Activated T-cell treated with anti-CD3 and anti-CD28 coated beads for 1 hour (primary cell): Measurements from ENCODE around the gene IGSF22.
"Not testable (repeated sequence)": the region's sequence is repeated elsewhere in the genome, so short reads cannot be mapped to it uniquely, and the experiment has no call there.

Experiments used
- DNase-seq: peaks from one replicate; pipeline ENCODE4 v3.0.0-alpha.2; 2020; ENCODE audit warnings: low read depth

Gene IGSF22

DNA sequence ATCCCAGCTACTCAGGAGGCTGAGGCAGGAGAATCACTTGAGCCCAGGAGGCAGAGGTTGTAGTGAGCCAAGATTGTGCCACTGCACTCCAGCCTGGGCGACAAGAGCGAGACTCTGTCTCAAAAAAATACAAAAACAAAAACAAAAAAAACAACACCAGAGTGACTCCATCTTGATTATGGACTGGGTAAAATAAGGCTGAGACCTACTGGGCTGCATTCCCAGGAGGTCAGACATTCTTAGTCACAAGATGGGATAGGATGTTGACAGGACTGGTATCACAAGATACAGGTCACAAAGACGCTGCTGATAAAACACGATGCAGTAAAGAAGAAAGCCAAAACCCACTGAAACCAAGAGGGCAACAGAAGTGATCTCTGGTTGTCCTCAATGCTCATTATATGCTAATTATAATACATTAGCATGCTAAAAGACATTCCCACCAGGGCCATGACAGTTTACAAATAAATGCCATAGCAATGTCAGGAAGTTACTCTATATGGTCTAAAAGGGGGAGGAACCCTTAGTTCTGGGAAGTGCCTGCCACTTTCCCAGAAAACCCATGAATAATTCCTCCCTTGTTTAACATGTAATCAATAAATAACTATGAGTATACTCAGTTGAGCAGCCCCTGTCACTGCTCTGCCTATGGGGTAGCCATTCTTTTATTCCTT is 34.4 kb downstream of the IGSF22 start:
- not testable (repeated sequence) for DNase-seq

- DNase-seq, result no peak
Measured at GRCh38 chr11:18684267-18684666, 41.7 kb downstream of the IGSF22 start.

- no peak for DNase-seq
Measured at GRCh38 chr11:18682466-18682865, 43.5 kb downstream of the IGSF22 start.

DNA sequence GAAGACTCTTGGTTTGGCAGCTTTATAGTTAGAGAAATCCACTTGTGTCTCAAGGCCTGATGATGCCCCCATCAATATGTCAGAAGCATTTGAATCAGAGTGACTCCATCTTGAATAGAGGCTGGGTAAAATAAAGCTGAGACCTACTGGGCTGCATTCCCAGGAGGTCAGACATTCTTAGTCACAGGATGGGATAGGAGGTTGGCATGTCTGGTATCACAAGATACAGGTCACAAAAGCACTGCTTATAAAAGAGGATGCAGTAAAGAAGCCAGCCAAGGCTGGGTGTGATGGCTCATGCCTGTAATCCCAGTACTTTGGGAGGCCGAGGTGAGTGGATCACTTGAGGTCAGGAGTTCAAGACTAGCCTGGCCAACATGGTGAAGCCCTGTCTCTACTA is 44.0 kb downstream of the IGSF22 start:
- DNase-seq, result not testable (repeated sequence)

GRCh38 chr11:18677560-18677959 is 48.4 kb downstream of the IGSF22 start:
- no peak for DNase-seq

- no peak for DNase-seq
Measured at GRCh38 chr11:18676803-18677202, 49.2 kb downstream of the IGSF22 start.

GRCh38 chr11:18672209-18672608 is 53.8 kb downstream of the IGSF22 start:
- DNase-seq, result peak; percentile 11

- no peak for DNase-seq
Measured at GRCh38 chr11:18671246-18671645, 54.7 kb downstream of the IGSF22 start.

GRCh38 chr11:18669711-18670110 is 56.3 kb downstream of the IGSF22 start:
- DNase-seq, result no peak

GRCh38 chr11:18669219-18669596 is 56.8 kb downstream of the IGSF22 start:
- no peak for DNase-seq

DNA sequence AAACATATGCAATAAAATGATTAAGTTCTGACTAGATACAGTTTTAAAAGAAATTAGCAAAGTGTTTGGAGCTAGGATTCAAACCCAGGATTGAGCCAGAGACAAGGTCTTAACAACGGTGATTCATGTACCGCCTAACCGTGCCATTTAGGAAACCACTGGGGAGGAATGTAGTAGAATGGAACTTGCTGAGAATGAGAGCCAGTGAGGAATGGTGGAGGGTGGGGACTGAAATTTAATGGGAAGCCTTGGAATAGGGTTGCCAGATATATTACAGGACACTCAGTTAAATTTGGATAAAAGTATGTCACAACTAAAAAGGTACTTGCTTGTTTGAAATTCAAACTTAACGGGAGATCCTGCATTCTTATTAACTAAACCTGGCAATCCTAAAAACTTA is 57.9 kb downstream of the IGSF22 start:
- no peak for DNase-seq

DNA sequence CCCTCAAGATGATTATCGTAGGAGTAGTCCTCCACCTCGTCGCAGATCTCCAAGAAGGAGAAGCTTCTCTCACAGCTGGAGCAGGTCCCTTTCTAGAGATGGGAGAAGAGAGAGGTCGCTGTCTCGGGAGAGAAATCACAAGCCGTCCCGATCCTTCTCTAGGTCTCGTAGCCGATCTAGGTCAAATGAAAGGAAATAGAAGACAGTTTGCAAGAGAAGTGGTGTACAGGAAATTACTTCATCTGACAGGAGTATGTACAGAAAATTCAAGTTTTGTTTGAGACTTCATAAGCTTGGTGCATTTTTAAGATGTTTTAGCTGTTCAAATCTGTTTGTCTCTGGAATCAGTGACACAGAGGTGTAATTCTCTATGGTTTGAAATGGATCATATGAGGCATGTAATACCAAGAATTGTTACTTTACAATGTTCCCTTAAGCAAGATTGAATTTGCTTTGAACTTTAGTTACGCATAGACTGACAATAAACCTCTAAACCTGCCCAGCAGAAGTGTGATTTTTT is 60.6 kb downstream of the IGSF22 start:
- DNase-seq, result not testable (repeated sequence)

- DNase-seq, result no peak
Measured at GRCh38 chr11:18657673-18658072, 68.3 kb downstream of the IGSF22 start.
